ENCODE results near the gene DIS3L2. TPM values are rescaled to one million over a fixed set of nuclear protein-coding genes. Genes with fewer than 3 reads are reported as not detected.
A peak's percentile ranks its signal among the peaks of the same experiment; 100 is the strongest.

The DIS3L2 gene
- total RNA-seq, 1 experiment from 2014 or later: 28.5 TPM

DNA sequence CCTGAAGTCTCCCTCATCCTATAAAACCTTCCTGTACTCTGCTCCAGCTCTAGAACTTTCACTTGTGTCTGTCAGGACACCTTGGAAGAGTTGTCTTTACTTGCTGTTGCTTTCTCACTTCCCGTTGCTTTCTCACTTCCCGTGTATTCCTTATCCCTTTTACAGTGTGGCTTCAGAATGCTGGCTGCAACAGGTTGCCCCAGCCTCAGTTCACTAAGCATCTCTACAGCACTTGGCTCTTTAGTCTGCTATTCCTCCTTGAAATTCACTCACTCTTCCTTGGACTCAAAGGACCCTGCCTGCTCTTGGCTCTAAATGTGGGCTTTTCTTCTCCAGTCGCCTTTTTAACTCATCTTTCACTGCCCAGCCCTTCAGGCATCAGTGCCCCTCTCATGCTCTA lies 254.5 kb downstream of the DIS3L2 start (continued):
- TF ChIP-seq GRHL2 (CRISPR knock-in tag; IDR thresholded peaks at IDR 0.05; ENCODE audit: insufficient replicate concordance, severe bottlenecking): no peak
- TF ChIP-seq, protein P1, sequence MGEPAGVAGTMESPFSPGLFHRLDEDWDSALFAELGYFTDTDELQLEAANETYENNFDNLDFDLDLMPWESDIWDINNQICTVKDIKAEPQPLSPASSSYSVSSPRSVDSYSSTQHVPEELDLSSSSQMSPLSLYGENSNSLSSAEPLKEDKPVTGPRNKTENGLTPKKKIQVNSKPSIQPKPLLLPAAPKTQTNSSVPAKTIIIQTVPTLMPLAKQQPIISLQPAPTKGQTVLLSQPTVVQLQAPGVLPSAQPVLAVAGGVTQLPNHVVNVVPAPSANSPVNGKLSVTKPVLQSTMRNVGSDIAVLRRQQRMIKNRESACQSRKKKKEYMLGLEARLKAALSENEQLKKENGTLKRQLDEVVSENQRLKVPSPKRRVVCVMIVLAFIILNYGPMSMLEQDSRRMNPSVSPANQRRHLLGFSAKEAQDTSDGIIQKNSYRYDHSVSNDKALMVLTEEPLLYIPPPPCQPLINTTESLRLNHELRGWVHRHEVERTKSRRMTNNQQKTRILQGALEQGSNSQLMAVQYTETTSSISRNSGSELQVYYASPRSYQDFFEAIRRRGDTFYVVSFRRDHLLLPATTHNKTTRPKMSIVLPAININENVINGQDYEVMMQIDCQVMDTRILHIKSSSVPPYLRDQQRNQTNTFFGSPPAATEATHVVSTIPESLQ (CRISPR knock-in tag; IDR thresholded peaks at IDR 0.05): no peak

GRCh38 chr2:232218778-232219495 lies 257.4 kb downstream of the DIS3L2 start:
- ATAC-seq (no peak), DNase-seq (ENCODE audit: low spot score) (no peak)
- Mint-ChIP-seq H3K27ac (0 out of 2 replicates have a peak overlapping the region, but pooled peaks have one; percentile 2), H3K27me3 (ENCODE audit: low read depth) (no peaks in the 10 kb centered on the region), H3K4me3 (no peak overlapping the region), H3K36me3 (no peaks in the 10 kb centered on the region), H3K9me3 (no peaks in the 10 kb centered on the region), H3K4me1 (0 out of 2 replicates have a peak, but pooled peaks cover 8% of the 10 kb centered on the region)
- POLR2A ChIA-PET: no interaction called here
- TF ChIP-seq ZBTB43 (CRISPR knock-in tag; IDR thresholded peaks at IDR 0.05): no peak
- CTCF ChIA-PET: no interaction called here

- no peak overlapping the region for H3K4me3 Mint-ChIP-seq
- DNase-seq (ENCODE audit: low spot score) (no peak), ATAC-seq (no peak)
- ChIA-PET POLR2A (no interaction called here), CTCF (no interaction called here)
- H3K4me1 Mint-ChIP-seq: 0 out of 2 replicates have a peak, but pooled peaks cover 8% of the 10 kb centered on the region
- H3K9me3 Mint-ChIP-seq: no peaks in the 10 kb centered on the region
- no peak overlapping the region for H3K27ac Mint-ChIP-seq
- H3K27me3 Mint-ChIP-seq (ENCODE audit: low read depth): no peaks in the 10 kb centered on the region
- H3K36me3 Mint-ChIP-seq: no peaks in the 10 kb centered on the region
- no peak for TF ChIP-seq NFE2L1 (CRISPR knock-in tag; IDR thresholded peaks at IDR 0.05)
- no peak for TF ChIP-seq CDX4 (CRISPR knock-in tag; IDR thresholded peaks at IDR 0.05; ENCODE audit: borderline replicate concordance)
- no peak for TF ChIP-seq FOXP4 (CRISPR knock-in tag; IDR thresholded peaks at IDR 0.05)
- no peak for TF ChIP-seq GRHL2 (CRISPR knock-in tag; IDR thresholded peaks at IDR 0.05; ENCODE audit: insufficient replicate concordance, severe bottlenecking)
- TF ChIP-seq NFYB (CRISPR knock-in tag; conservative IDR thresholded peaks at IDR 0.05; ENCODE audit: low read depth): no peak
- TF ChIP-seq EMX1 (CRISPR knock-in tag; IDR thresholded peaks at IDR 0.05): no peak
- no peak for TF ChIP-seq ZNF138 (CRISPR knock-in tag; conservative IDR thresholded peaks at IDR 0.05)
- TF ChIP-seq, protein P2, sequence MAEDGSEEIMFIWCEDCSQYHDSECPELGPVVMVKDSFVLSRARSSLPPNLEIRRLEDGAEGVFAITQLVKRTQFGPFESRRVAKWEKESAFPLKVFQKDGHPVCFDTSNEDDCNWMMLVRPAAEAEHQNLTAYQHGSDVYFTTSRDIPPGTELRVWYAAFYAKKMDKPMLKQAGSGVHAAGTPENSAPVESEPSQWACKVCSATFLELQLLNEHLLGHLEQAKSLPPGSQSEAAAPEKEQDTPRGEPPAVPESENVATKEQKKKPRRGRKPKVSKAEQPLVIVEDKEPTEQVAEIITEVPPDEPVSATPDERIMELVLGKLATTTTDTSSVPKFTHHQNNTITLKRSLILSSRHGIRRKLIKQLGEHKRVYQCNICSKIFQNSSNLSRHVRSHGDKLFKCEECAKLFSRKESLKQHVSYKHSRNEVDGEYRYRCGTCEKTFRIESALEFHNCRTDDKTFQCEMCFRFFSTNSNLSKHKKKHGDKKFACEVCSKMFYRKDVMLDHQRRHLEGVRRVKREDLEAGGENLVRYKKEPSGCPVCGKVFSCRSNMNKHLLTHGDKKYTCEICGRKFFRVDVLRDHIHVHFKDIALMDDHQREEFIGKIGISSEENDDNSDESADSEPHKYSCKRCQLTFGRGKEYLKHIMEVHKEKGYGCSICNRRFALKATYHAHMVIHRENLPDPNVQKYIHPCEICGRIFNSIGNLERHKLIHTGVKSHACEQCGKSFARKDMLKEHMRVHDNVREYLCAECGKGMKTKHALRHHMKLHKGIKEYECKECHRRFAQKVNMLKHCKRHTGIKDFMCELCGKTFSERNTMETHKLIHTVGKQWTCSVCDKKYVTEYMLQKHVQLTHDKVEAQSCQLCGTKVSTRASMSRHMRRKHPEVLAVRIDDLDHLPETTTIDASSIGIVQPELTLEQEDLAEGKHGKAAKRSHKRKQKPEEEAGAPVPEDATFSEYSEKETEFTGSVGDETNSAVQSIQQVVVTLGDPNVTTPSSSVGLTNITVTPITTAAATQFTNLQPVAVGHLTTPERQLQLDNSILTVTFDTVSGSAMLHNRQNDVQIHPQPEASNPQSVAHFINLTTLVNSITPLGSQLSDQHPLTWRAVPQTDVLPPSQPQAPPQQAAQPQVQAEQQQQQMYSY (CRISPR knock-in tag; IDR thresholded peaks at IDR 0.05): no peak
- TF ChIP-seq, protein P3, sequence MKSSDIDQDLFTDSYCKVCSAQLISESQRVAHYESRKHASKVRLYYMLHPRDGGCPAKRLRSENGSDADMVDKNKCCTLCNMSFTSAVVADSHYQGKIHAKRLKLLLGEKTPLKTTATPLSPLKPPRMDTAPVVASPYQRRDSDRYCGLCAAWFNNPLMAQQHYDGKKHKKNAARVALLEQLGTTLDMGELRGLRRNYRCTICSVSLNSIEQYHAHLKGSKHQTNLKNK (CRISPR knock-in tag; IDR thresholded peaks at IDR 0.05): no peak
- no peak for TF ChIP-seq ZNF219 (CRISPR knock-in tag; IDR thresholded peaks at IDR 0.05; ENCODE audit: borderline replicate concordance)
- TF ChIP-seq MLX (CRISPR knock-in tag; IDR thresholded peaks at IDR 0.05): no peak
- TF ChIP-seq, protein P4, sequence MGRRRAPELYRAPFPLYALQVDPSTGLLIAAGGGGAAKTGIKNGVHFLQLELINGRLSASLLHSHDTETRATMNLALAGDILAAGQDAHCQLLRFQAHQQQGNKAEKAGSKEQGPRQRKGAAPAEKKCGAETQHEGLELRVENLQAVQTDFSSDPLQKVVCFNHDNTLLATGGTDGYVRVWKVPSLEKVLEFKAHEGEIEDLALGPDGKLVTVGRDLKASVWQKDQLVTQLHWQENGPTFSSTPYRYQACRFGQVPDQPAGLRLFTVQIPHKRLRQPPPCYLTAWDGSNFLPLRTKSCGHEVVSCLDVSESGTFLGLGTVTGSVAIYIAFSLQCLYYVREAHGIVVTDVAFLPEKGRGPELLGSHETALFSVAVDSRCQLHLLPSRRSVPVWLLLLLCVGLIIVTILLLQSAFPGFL (CRISPR knock-in tag; IDR thresholded peaks at IDR 0.05; ENCODE audit: borderline replicate concordance): no peak
Measured at GRCh38 chr2:232219496-232219870, 258.0 kb downstream of the DIS3L2 start.

Measured in WTC11 (cell line).